IMR-90 (cell line): ENCODE measurements around the gene NCLN. TPM values are rescaled to one million over a fixed set of nuclear protein-coding genes. Genes with fewer than 3 reads are reported as not detected.

Experiments used
- ATAC-seq: fragments of 200-7000 bp; cut with Tn5 transposase; 2 replicates; pipeline ENCODE4 v1.9.1; 2020; ENCODE audit warnings: low read depth, mild to moderate bottlenecking, moderate library complexity
- BruUV-seq: library from RNA; stranded (reverse); fragments of 400-500 nt; replicated peaks from 2 replicates; lab custom pipeline; 2021; lab: Mats Ljungman, UMichigan
- CTCF ChIA-PET: fragments of 300-600 bp; formaldehyde crosslinking; extraction: SDS; loops from one replicate; lab custom pipeline; 2021; ENCODE audit warnings: antibody characterized with exemption; lab: Yijun Ruan, JAX
- POLR2A ChIA-PET: fragments of 300-600 bp; sonication (Branson Sonifier 250); formaldehyde crosslinking; loops from one replicate; lab custom pipeline; 2022; ENCODE audit warnings: antibody characterized with exemption; ENCODE audit not compliant: unreplicated experiment; lab: Charles Lee
- DNase-seq: peaks from one replicate; pipeline ENCODE4 v3.0.0; 2013
- H2AFZ ChIP-seq: replicated peaks from 2 replicates; pipeline ENCODE3; 2013; ENCODE audit warnings: low read length, mild to moderate bottlenecking; ENCODE audit not compliant: poor library complexity
- H2AK5ac ChIP-seq: 2 replicates; pipeline ENCODE4 v1.6.1; 2013; ENCODE audit warnings: low read depth, low read length, inconsistent platforms
- H2AK9ac ChIP-seq: replicated peaks from 2 replicates; pipeline ENCODE3; 2013; ENCODE audit warnings: mild to moderate bottlenecking, low read depth, low read length, moderate library complexity; ENCODE audit not compliant: poor library complexity
- H2BK120ac ChIP-seq: 2 replicates; pipeline ENCODE4 v1.6.1; 2013; ENCODE audit warnings: low read depth, low read length, inconsistent platforms
- H2BK15ac ChIP-seq: 3 replicates; pipeline ENCODE4 v1.6.1; 2013; ENCODE audit warnings: low read depth, low read length, inconsistent platforms
- H2BK20ac ChIP-seq: 2 replicates; pipeline ENCODE4 v1.6.1; 2013; ENCODE audit warnings: low read depth, mild to moderate bottlenecking, inconsistent platforms, low read length, moderate library complexity
- H2BK5ac ChIP-seq: 2 replicates; pipeline ENCODE4 v1.6.1; 2013; ENCODE audit warnings: mild to moderate bottlenecking, low read depth, low read length, inconsistent platforms; ENCODE audit not compliant: poor library complexity, severe bottlenecking
- H3K14ac ChIP-seq: replicated peaks from 2 replicates; pipeline ENCODE4 v1.6.1; 2013; ENCODE audit warnings: low read depth, low read length, inconsistent platforms
- H3K18ac ChIP-seq: 2 replicates; pipeline ENCODE4 v1.6.1; 2013; ENCODE audit warnings: low read depth, low read length, control low read depth
- H3K23ac ChIP-seq: 2 replicates; pipeline ENCODE4 v1.6.1; 2013; ENCODE audit warnings: low read depth, low read length, inconsistent platforms
- H3K27ac ChIP-seq: 2 replicates; pipeline ENCODE4 v1.5.1; 2013; ENCODE audit warnings: mild to moderate bottlenecking, control low read depth, low read length; ENCODE audit not compliant: insufficient read depth
- H3K27me3 ChIP-seq: 2 replicates; pipeline ENCODE4 v1.6.1; 2013; ENCODE audit warnings: low read length; ENCODE audit not compliant: control insufficient read depth, insufficient read depth
- H3K36me3 ChIP-seq: 2 replicates; pipeline ENCODE4 v1.6.1; 2013; ENCODE audit warnings: low read length, mixed read lengths; ENCODE audit not compliant: control insufficient read depth, insufficient read depth
- H3K4ac ChIP-seq: 2 replicates; pipeline ENCODE4 v1.6.1; 2013; ENCODE audit warnings: low read depth, low read length, inconsistent platforms
- H3K4me1 ChIP-seq: 2 replicates; pipeline ENCODE4 v1.6.1; 2013; ENCODE audit warnings: low read length, mixed read lengths; ENCODE audit not compliant: control insufficient read depth, insufficient read depth
- H3K4me2 ChIP-seq: 2 replicates; pipeline ENCODE4 v1.6.1; 2013; ENCODE audit warnings: low read depth, mild to moderate bottlenecking, control low read depth, low read length, moderate library complexity
- H3K4me3 ChIP-seq: 2 replicates; pipeline ENCODE4 v1.5.1; 2013; ENCODE audit warnings: low read depth, mild to moderate bottlenecking, control low read depth, low read length, moderate library complexity; ENCODE audit not compliant: insufficient read depth
- H3K56ac ChIP-seq: 2 replicates; pipeline ENCODE4 v1.6.1; 2013; ENCODE audit warnings: low read length, inconsistent platforms; ENCODE audit not compliant: insufficient read depth; ENCODE audit errors: extremely low read depth
- H3K79me1 ChIP-seq, 2 experiments: 2 replicates each; pipeline ENCODE4 v1.6.1; 2013; ENCODE audit warnings: low read length in 2 of 2, inconsistent platforms in 1 of 2, low read depth in 1 of 2
- H3K9ac ChIP-seq: 2 replicates; pipeline ENCODE4 v1.6.1; 2013; ENCODE audit warnings: low read depth, low read length, control low read depth
- H3K9me1 ChIP-seq: 2 replicates; pipeline ENCODE4 v1.6.1; 2013; ENCODE audit warnings: low read length, inconsistent platforms; ENCODE audit not compliant: insufficient read depth
- H3K9me3 ChIP-seq: 2 replicates; pipeline ENCODE4 v1.6.1; 2013; ENCODE audit warnings: low read length; ENCODE audit not compliant: control insufficient read depth, insufficient read depth
- H4K20me1 ChIP-seq: 2 replicates; pipeline ENCODE4 v1.6.1; 2013; ENCODE audit warnings: low read length, inconsistent platforms; ENCODE audit not compliant: insufficient read depth
- H4K5ac ChIP-seq: 2 replicates; pipeline ENCODE4 v1.6.1; 2013; ENCODE audit warnings: mild to moderate bottlenecking, low read depth, low read length, control low read depth
- H4K8ac ChIP-seq, 2 experiments: 2 replicates each; pipeline ENCODE4 v1.6.1; 2013; ENCODE audit warnings: low read depth in 2 of 2, low read length in 2 of 2, control low read depth in 1 of 2, inconsistent platforms in 1 of 2
- H4K91ac ChIP-seq: 2 replicates; pipeline ENCODE4 v1.6.1; 2013; ENCODE audit warnings: low read depth, low read length, inconsistent platforms; ENCODE audit not compliant: insufficient read depth
- MAFK ChIP-seq: IDR thresholded peaks from 2 replicates; pipeline ENCODE4 v1.6.1; 2012; ENCODE audit warnings: low read depth, low read length, improper control_type of control experiment
- MAZ ChIP-seq: IDR thresholded peaks from 2 replicates; pipeline ENCODE4 v1.6.1; 2012; ENCODE audit warnings: low read depth, mild to moderate bottlenecking, low read length, improper control_type of control experiment, moderate library complexity, borderline replicate concordance
- MXI1 ChIP-seq: IDR thresholded peaks from 2 replicates; pipeline ENCODE4 v1.6.1; 2012; ENCODE audit warnings: low read depth, mild to moderate bottlenecking, low read length, moderate library complexity, borderline replicate concordance
- NFE2L2 ChIP-seq: fragments of 150-350 bp; IDR thresholded peaks from 2 replicates; pipeline ENCODE4 v1.6.1; 2016; ENCODE audit warnings: low read depth, mild to moderate bottlenecking, low read length
- RCOR1 ChIP-seq: IDR thresholded peaks from 2 replicates; pipeline ENCODE4 v1.6.1; 2012; ENCODE audit warnings: mild to moderate bottlenecking, low read length, improper control_type of control experiment; ENCODE audit not compliant: insufficient replicate concordance
- SMC3 ChIP-seq: fragments of 150-350 bp; IDR thresholded peaks from 2 replicates; pipeline ENCODE4 v1.6.1; 2016; ENCODE audit warnings: low read depth, mild to moderate bottlenecking, antibody characterized with exemption, low read length, moderate library complexity
- WGBS, 2 experiments: methylation state at CpG; one replicate each; pipeline versions ENCODE4 v1.1.5 to v1.1.7; 2013; ENCODE audit warnings: missing lambda C conversion rate in 2 of 2; ENCODE audit not compliant: insufficient read length in 1 of 2; ENCODE audit errors: extremely low coverage in 2 of 2; 5-methylcytosine and 5-hydroxymethylcytosine counted together
- dilution Hi-C: fragments of 300-500 bp; cut with HindIII; formaldehyde crosslinking; loops from one replicate; pipeline ENCODE4 v1.14.3; 2018; ENCODE audit warnings: low sequenced_read_pairs; ENCODE audit not compliant: unreplicated experiment
- in situ Hi-C: fragments of 300-500 bp; cut with MboI; formaldehyde crosslinking; loops from 3 replicates; pipeline ENCODE4 v1.14.3; 2019; ENCODE audit warnings: low sequenced_read_pairs, inconsistent platforms, mixed read lengths
- intact Hi-C: fragments of 100-400 bp; cut with micrococcal nuclease; formaldehyde crosslinking; loops from 2 replicates; pipeline ENCODE4 v1.10.0; 2022
- polyA plus RNA-seq, 3 experiments: library from polyadenylated mRNA; depleted of rRNA; stranded (reverse); fragments of >200 nt; gene quantifications; 2 replicates each; pipeline ENCODE4 v1.2.3, GENCODE V29; 2012; ENCODE audit warnings: low replicate concordance in 1 of 3
- total RNA-seq: library from RNA; depleted of rRNA; stranded (reverse); fragments of >200 nt; gene quantifications from 2 replicates; pipeline ENCODE4 v1.2.3, GENCODE V29; 2012
- TF ChIP-seq, protein P1 (sequence below): fragments of 150-350 bp; IDR thresholded peaks from 2 replicates; pipeline ENCODE4 v1.6.1; 2017; ENCODE audit warnings: mild to moderate bottlenecking, antibody characterized with exemption, low read length, low read depth
- TF ChIP-seq, protein P2 (sequence below): conservative IDR thresholded peaks from 2 replicates; pipeline ENCODE4 v1.5.1; 2012; ENCODE audit warnings: mild to moderate bottlenecking, low read depth, low read length, improper control_type of control experiment

NCLN gene
- total and polyA plus RNA-seq, 2 of the 4 experiments (the other 2 are of a cell fraction) = 32.8 to 90.8 TPM

DNA sequence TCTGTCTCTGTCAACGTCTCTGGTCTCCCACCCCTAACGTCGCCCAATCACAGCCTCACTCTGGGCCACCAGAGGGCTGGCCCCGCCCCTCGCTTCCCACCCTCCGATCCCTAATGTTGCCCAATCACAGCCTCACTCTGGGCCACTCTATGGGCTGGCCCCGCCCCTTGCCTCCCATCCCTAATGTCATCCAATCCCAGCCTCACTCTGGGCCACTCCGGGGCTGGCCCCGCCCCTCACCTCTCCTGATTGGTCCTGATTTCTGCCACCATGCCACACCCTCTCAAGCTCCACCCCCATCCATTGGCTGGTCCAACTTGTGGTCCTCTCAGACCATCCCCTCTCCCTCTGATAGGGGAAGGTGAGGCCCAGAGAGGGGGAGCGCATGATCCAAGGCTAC, 63.7 kb downstream of the NCLN start:
- Histone ChIP-seq H2BK20ac (no peak overlapping the region), H3K27ac (no peak overlapping the region), H3K36me3 (no peaks in the 10 kb centered on the region), H3K4me3 (no peak overlapping the region), H2AK9ac (no peak overlapping the region), H3K9me1 (peaks cover 8% of the 10 kb centered on the region), H4K5ac (no peak overlapping the region), H3K4ac (no peak overlapping the region), H2AK5ac (no peak overlapping the region), H4K20me1 (peaks cover 2% of the 10 kb centered on the region; the same call in 1 of the 2 replicates), H3K4me1 (no peaks in the 10 kb centered on the region), H2BK5ac (no peak overlapping the region), H2BK120ac (no peak overlapping the region), H3K4me2 (no peak overlapping the region), H3K56ac (no peak overlapping the region), H2AFZ (no peak overlapping the region), H4K8ac (no peak overlapping the region), H3K18ac (no peak overlapping the region), H2BK15ac (no peak overlapping the region), H3K9ac (no peak overlapping the region), H3K14ac (no peak overlapping the region), H3K27me3 (peaks cover 4% of the 10 kb centered on the region), H3K79me1 (no peaks in the 10 kb centered on the region), H4K91ac (no peak overlapping the region), H3K23ac (no peak overlapping the region), H3K9me3 (peaks cover 10% of the 10 kb centered on the region)
- ChIA-PET CTCF (no interaction called here), POLR2A (no interaction called here)
- dilution Hi-C loops = no loop called here
- ATAC-seq (no peak), DNase-seq (no peak)
- intact Hi-C loops = no loop called here
- 57% methylated on average over 7 of the region's 10 CpGs; no CpG with 5 or more reads in 1 of the 2 experiments for WGBS, 2 experiments
- no TSS peak for BruUV-seq
- TF ChIP-seq MXI1 (no peak), SMC3 (no peak), MAFK (no peak), MAZ (no peak), NFE2L2 (no peak), RCOR1 (no peak)
- TF ChIP-seq, protein P1, sequence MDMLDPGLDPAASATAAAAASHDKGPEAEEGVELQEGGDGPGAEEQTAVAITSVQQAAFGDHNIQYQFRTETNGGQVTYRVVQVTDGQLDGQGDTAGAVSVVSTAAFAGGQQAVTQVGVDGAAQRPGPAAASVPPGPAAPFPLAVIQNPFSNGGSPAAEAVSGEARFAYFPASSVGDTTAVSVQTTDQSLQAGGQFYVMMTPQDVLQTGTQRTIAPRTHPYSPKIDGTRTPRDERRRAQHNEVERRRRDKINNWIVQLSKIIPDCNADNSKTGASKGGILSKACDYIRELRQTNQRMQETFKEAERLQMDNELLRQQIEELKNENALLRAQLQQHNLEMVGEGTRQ = no peak
- TF ChIP-seq, protein P2, sequence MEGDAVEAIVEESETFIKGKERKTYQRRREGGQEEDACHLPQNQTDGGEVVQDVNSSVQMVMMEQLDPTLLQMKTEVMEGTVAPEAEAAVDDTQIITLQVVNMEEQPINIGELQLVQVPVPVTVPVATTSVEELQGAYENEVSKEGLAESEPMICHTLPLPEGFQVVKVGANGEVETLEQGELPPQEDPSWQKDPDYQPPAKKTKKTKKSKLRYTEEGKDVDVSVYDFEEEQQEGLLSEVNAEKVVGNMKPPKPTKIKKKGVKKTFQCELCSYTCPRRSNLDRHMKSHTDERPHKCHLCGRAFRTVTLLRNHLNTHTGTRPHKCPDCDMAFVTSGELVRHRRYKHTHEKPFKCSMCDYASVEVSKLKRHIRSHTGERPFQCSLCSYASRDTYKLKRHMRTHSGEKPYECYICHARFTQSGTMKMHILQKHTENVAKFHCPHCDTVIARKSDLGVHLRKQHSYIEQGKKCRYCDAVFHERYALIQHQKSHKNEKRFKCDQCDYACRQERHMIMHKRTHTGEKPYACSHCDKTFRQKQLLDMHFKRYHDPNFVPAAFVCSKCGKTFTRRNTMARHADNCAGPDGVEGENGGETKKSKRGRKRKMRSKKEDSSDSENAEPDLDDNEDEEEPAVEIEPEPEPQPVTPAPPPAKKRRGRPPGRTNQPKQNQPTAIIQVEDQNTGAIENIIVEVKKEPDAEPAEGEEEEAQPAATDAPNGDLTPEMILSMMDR = no peak
- in situ Hi-C loops = no loop called here
